Fibroblast of lung (primary cell): Measurements from ENCODE around the gene SLC31A1. TPM values are rescaled to one million over a fixed set of nuclear protein-coding genes. Genes with fewer than 3 reads are reported as not detected.

ENCODE experiments used
- DNase-seq, 2 donors: peaks; one replicate each; pipeline versions ENCODE4 v3.0.0 to v3.0.0-alpha.2; 2010; ENCODE audit warnings: low read depth in 2 of 2
- H2AFZ ChIP-seq: 2 replicates; pipeline ENCODE4 v1.5.1; 2012; ENCODE audit warnings: low read length, control low read depth, inconsistent platforms
- H3K27ac ChIP-seq: 2 replicates; pipeline ENCODE4 v1.5.1; 2011; ENCODE audit warnings: low read length, control low read depth; ENCODE audit not compliant: insufficient read depth
- H3K27me3 ChIP-seq: 2 replicates; pipeline ENCODE4 v1.5.1; 2011; ENCODE audit warnings: mild to moderate bottlenecking, low read length; ENCODE audit not compliant: control insufficient read depth, insufficient read depth
- H3K36me3 ChIP-seq: 2 replicates; pipeline ENCODE4 v1.5.1; 2011; ENCODE audit warnings: low read length; ENCODE audit not compliant: control insufficient read depth, insufficient read depth
- H3K4me1 ChIP-seq: 2 replicates; pipeline ENCODE4 v1.5.1; 2011; ENCODE audit warnings: low read length; ENCODE audit not compliant: control insufficient read depth, insufficient read depth; ENCODE audit errors: extremely low read depth
- H3K4me2 ChIP-seq: 2 replicates; pipeline ENCODE4 v1.5.1; 2011; ENCODE audit warnings: low read length, control low read depth; ENCODE audit not compliant: insufficient read depth; ENCODE audit errors: extremely low read depth
- H3K4me3 ChIP-seq, 4 experiments: fragments of 200-600 bp in 1 of 4; sonication (generic) in 1 of 4; replicated peaks in 1 of 4; 2 replicates each; pipeline ENCODE4 v1.5.1; 2011 to 2016; ENCODE audit warnings: low read length in 4 of 4, low read depth in 3 of 4, mild to moderate bottlenecking in 3 of 4, control low read depth in 2 of 4, inconsistent platforms in 1 of 4, mixed read lengths in 1 of 4; ENCODE audit not compliant: insufficient read depth in 1 of 4; ENCODE audit errors: control extremely low read depth in 1 of 4
- H3K79me2 ChIP-seq: 2 replicates; pipeline ENCODE4 v1.5.1; 2012; ENCODE audit warnings: mild to moderate bottlenecking, low read length, inconsistent platforms; ENCODE audit not compliant: control insufficient read depth, insufficient read depth
- H3K9ac ChIP-seq: 2 replicates; pipeline ENCODE4 v1.5.1; 2011; ENCODE audit warnings: mild to moderate bottlenecking, low read length, control low read depth; ENCODE audit not compliant: insufficient read depth
- H3K9me3 ChIP-seq: 2 replicates; pipeline ENCODE4 v1.5.1; 2012; ENCODE audit warnings: low read depth, low read length; ENCODE audit not compliant: control insufficient read depth, insufficient read depth
- H4K20me1 ChIP-seq: 2 replicates; pipeline ENCODE4 v1.5.1; 2011; ENCODE audit warnings: low read length; ENCODE audit not compliant: control insufficient read depth, insufficient read depth; ENCODE audit errors: extremely low read depth
- EZH2 ChIP-seq: IDR thresholded peaks from 2 replicates; pipeline ENCODE4 v1.5.1; 2012; ENCODE audit warnings: low read length, control low read depth, mild to moderate bottlenecking; ENCODE audit errors: missing control alignments
- polyA plus RNA-seq, 2 donors: library from polyadenylated mRNA; depleted of rRNA in 1 of 2; stranded (reverse) in 1 of 2; unstranded in 1 of 2; fragments of >200 nt; gene quantifications; 2 replicates each; pipeline ENCODE4 v1.2.1, GENCODE V29; 2011 to 2012; ENCODE audit warnings: missing spikeins in 1 of 2
- total RNA-seq: library from RNA; depleted of rRNA; stranded (reverse); fragments of >200 nt; gene quantifications from 2 replicates; pipeline ENCODE4 v1.2.1, GENCODE V29; 2014
- TF ChIP-seq, protein P1 (sequence below), 2 donors: IDR thresholded peaks in 1 of 2; conservative IDR thresholded peaks in 1 of 2; 1 replicate in 1 of 2; 2 replicates in 1 of 2; pipeline ENCODE4 v1.5.1; 2011 to 2012; ENCODE audit warnings: low read length in 2 of 2, control low read depth in 1 of 2, inconsistent platforms in 1 of 2, low read depth in 1 of 2, mild to moderate bottlenecking in 1 of 2

The SLC31A1 gene
- total and polyA plus RNA-seq, 2 donors (not counting 1 experiment from before 2014, with no cell fraction given): 33.0 to 44.4 TPM

DNA sequence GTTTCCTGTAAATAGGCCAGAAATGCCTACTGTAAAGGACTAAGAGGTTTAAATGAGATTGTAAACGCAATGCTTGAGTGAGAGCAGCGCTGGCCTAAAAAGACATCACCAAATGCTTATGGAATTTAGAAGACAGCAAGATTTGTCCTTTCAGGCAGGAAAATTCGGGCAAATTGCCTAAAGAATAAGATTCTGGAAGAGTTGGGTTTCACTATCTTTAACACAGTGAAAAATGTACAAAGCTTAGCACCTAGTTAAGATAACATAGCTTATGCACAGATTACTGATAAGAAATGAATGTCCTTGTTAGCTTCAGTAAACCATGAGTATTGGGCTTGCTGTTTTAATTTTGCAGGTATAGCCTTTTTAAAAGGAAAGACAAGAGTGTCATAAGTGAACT, 4.9 kb upstream of the SLC31A1 start:
- H4K20me1 ChIP-seq: no peaks in the 10 kb centered on the region
- H3K4me1 ChIP-seq: no peaks in the 10 kb centered on the region
- no peak overlapping the region for H3K4me2 ChIP-seq
- no peak for DNase-seq
- TF ChIP-seq EZH2: no peak
- TF ChIP-seq, protein P1, sequence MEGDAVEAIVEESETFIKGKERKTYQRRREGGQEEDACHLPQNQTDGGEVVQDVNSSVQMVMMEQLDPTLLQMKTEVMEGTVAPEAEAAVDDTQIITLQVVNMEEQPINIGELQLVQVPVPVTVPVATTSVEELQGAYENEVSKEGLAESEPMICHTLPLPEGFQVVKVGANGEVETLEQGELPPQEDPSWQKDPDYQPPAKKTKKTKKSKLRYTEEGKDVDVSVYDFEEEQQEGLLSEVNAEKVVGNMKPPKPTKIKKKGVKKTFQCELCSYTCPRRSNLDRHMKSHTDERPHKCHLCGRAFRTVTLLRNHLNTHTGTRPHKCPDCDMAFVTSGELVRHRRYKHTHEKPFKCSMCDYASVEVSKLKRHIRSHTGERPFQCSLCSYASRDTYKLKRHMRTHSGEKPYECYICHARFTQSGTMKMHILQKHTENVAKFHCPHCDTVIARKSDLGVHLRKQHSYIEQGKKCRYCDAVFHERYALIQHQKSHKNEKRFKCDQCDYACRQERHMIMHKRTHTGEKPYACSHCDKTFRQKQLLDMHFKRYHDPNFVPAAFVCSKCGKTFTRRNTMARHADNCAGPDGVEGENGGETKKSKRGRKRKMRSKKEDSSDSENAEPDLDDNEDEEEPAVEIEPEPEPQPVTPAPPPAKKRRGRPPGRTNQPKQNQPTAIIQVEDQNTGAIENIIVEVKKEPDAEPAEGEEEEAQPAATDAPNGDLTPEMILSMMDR (conservative IDR thresholded peaks at IDR 0.05 in 1 of 2, IDR thresholded peaks at IDR 0.05 in 1 of 2; ENCODE audit: low read depth in 1 of 2, low read length in 2 of 2): no peak
- no peak overlapping the region for H3K27ac ChIP-seq
- H3K27me3 ChIP-seq: no peaks in the 10 kb centered on the region
- H3K4me3 ChIP-seq: no peak overlapping the region
- no peaks in the 10 kb centered on the region for H3K9me3 ChIP-seq
- no peak overlapping the region for H2AFZ ChIP-seq
- no peak overlapping the region for H3K9ac ChIP-seq
- no peaks in the 10 kb centered on the region for H3K36me3 ChIP-seq
- H3K79me2 ChIP-seq: peaks cover 29% of the 10 kb centered on the region

DNA sequence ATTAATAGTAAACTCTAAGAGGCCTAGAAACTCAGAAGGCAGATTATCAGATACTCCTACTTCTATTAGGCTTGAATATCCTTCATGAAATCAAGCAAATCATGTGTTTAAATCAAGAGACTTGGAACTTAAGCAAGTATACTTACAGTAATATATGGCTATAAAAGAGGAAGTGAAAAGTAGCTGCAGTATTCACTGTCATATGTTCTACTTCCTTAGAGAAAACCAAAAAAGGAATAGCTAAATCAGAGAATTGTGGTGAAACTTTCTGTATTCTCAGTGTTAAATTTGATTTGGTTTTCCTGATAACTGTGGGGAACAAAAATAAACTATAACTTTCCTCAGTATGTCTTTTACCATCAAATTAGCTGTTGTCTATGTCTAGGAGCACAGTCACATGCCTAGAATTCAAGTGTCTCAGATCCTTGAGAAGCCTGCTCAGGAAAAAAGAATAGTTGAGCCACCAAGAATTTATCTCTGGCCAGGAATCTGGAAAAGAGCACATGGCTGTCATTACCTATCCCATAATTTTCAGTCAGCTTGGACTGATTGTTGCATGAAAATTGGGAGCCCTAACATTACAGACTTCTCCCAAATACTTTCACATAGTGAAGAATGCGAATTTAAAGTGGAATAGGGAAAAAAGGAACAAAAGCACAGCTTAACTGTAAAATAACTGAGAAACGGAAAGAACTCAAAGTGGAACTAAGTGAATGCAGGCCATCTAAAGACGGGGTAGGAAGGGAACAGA, 2.0 kb upstream of the SLC31A1 start:
- Histone ChIP-seq H2AFZ (no peak overlapping the region), H3K79me2 (peaks cover 37% of the 10 kb centered on the region), H3K4me2 (peak overlapping the region; percentile 96), H3K4me3 (peak overlapping the region in 2 of 4 experiments; percentile 78 to 96), H3K36me3 (no peaks in the 10 kb centered on the region), H3K9ac (no peak overlapping the region), H3K9me3 (no peaks in the 10 kb centered on the region), H3K27me3 (no peaks in the 10 kb centered on the region), H3K27ac (no peak overlapping the region), H3K4me1 (peaks cover 4% of the 10 kb centered on the region), H4K20me1 (no peaks in the 10 kb centered on the region)
- TF ChIP-seq EZH2: no peak
- DNase-seq: no peak

DNA sequence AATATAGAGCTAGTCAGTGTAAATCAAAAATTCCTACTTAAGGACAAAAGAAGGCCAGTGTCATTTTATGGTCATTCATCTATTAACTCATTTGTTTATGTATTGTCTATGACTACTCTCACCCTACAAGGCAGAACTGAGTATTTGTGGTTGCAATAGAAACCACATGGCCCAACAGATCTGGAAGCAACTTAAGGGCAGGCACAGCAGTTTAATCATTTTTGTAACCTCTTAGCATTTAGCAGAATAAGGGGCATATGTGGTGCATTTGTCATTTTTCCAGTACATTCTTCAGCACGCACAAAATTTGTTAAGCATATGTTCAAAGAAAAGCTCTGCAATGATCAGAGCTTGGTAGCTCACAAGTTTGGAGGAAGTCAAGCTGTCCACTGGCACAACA, 1.4 kb upstream of the SLC31A1 start:
- DNase-seq: peak; percentile 74 to 90
- no peaks in the 10 kb centered on the region for H3K27me3 ChIP-seq
- peaks cover 4% of the 10 kb centered on the region for H3K4me1 ChIP-seq
- H2AFZ ChIP-seq: no peak overlapping the region
- TF ChIP-seq EZH2: no peak
- peaks cover 37% of the 10 kb centered on the region for H3K79me2 ChIP-seq
- H3K4me2 ChIP-seq: peak overlapping the region; percentile 96
- H3K9ac ChIP-seq: no peak overlapping the region
- no peaks in the 10 kb centered on the region for H4K20me1 ChIP-seq
- no peaks in the 10 kb centered on the region for H3K9me3 ChIP-seq
- no peaks in the 10 kb centered on the region for H3K36me3 ChIP-seq
- H3K4me3 ChIP-seq: peak overlapping the region; percentile 78 to 96 (median 90)
- peak overlapping the region; percentile 89 for H3K27ac ChIP-seq

DNA sequence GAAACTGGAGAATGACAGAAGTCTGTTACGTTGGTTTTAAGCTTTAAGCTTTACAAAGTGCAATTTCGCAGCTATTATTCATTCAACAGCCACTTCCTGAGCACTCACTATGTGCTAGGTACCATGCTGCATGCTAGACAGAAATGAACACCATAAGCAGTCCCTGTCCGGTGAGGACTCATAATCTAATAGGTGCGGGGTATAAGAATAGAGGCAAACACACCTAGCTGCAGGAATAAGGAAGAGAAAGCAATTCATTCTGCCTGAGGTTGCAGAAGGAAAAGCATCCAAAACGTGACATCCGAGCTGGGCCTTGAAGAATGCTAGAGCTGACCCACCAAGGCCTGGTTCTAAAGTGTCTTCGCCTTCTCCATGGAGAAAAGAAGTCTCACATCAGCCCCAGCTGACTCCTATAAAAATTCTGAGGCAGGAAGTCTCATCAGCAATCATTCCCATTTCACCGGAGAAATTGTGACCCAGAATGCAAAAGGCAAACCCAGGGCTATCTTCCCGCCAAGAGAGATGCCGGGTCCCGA, 809 bp upstream of the SLC31A1 start:
- H3K4me3 ChIP-seq: peak overlapping the region; percentile 78 to 96 (median 90)
- DNase-seq: peak in 1 of 2 donors; percentile 6

More for the DNA sequence above, 809 bp upstream of the SLC31A1 start:
- Histone ChIP-seq H3K9me3 (no peaks in the 10 kb centered on the region), H3K79me2 (peaks cover 40% of the 10 kb centered on the region), H3K36me3 (no peaks in the 10 kb centered on the region), H4K20me1 (no peaks in the 10 kb centered on the region), H2AFZ (peak overlapping the region; percentile 92), H3K4me1 (peaks cover 4% of the 10 kb centered on the region), H3K9ac (peak overlapping the region; percentile 83), H3K4me2 (peak overlapping the region; percentile 96), H3K27ac (peak overlapping the region; percentile 89), H3K27me3 (no peaks in the 10 kb centered on the region)
- TF ChIP-seq EZH2: no peak
- TF ChIP-seq, protein P1 (conservative IDR thresholded peaks at IDR 0.05 in 1 of 2, IDR thresholded peaks at IDR 0.05 in 1 of 2; ENCODE audit: low read depth in 1 of 2, low read length in 2 of 2): no peak
